Natural killer cell (primary cell): Measurements from ENCODE around the gene SUSD3. TPM values are rescaled to one million over a fixed set of nuclear protein-coding genes. Genes with fewer than 3 reads are reported as not detected.

Source experiments
- ATAC-seq, 3 donors: fragments of 150-1000 bp in 2 of 3; fragments of 200-7000 bp in 1 of 3; cut with Tn5 transposase; 1 replicate in 1 of 3; 2 replicates in 2 of 3; pipeline ENCODE4 v1.10.0; 2021; ENCODE audit warnings: mild to moderate bottlenecking in 2 of 3, moderate library complexity in 2 of 3
- DNase-seq, 2 donors: peaks; one replicate each; pipeline versions ENCODE4 v3.0.0 to v3.0.0-alpha.2; 2013 to 2021; ENCODE audit warnings: mixed read lengths in 1 of 2
- H3K27ac ChIP-seq: one replicate; pipeline ENCODE4 v1.5.1; 2013; ENCODE audit warnings: mild to moderate bottlenecking, low read length
- H3K27me3 ChIP-seq: one replicate; pipeline ENCODE4 v1.6.1; 2013; ENCODE audit warnings: low read length; ENCODE audit not compliant: control insufficient read depth, insufficient read depth
- H3K36me3 ChIP-seq: one replicate; pipeline ENCODE4 v1.6.1; 2013; ENCODE audit warnings: low read length; ENCODE audit not compliant: control insufficient read depth, insufficient read depth
- H3K4me1 ChIP-seq: one replicate; pipeline ENCODE4 v1.6.1; 2013; ENCODE audit warnings: low read length; ENCODE audit not compliant: control insufficient read depth, insufficient read depth
- H3K4me3 ChIP-seq: one replicate; pipeline ENCODE4 v1.5.1; 2013; ENCODE audit warnings: low read length
- H3K9me3 ChIP-seq: one replicate; pipeline ENCODE4 v1.6.1; 2013; ENCODE audit warnings: low read length; ENCODE audit not compliant: control insufficient read depth, insufficient read depth
- H3K27ac Mint-ChIP-seq, 2 donors: one replicate each; pipeline ENCODE4 v1.8.0; 2022; ENCODE audit warnings: mild to moderate bottlenecking in 2 of 2, mixed read lengths in 2 of 2, moderate library complexity in 1 of 2
- H3K27me3 Mint-ChIP-seq, 2 donors: one replicate each; pipeline ENCODE4 v1.8.0; 2022; ENCODE audit warnings: low read depth in 2 of 2, mixed read lengths in 2 of 2
- H3K36me3 Mint-ChIP-seq: one replicate; pipeline ENCODE4 v1.8.0; 2022; ENCODE audit warnings: mixed read lengths
- H3K4me1 Mint-ChIP-seq, 2 donors: one replicate each; pipeline ENCODE4 v1.8.0; 2022; ENCODE audit warnings: mixed read lengths in 2 of 2
- H3K4me3 Mint-ChIP-seq: one replicate; pipeline ENCODE4 v1.8.0; 2022; ENCODE audit warnings: mild to moderate bottlenecking, moderate library complexity, mixed read lengths
- H3K9me3 Mint-ChIP-seq, 2 donors: one replicate each; pipeline ENCODE4 v1.8.0; 2022; ENCODE audit warnings: mixed read lengths in 2 of 2
- CTCF ChIP-seq: fragments of 200-600 bp; IDR thresholded peaks from one replicate; pipeline ENCODE4 v1.8.0; 2022; ENCODE audit warnings: antibody characterized with exemption
- WGBS: methylation state at CpG from one replicate; pipeline ENCODE4 v1.1.7; 2013; ENCODE audit warnings: missing lambda C conversion rate; ENCODE audit not compliant: insufficient coverage; 5-methylcytosine and 5-hydroxymethylcytosine counted together
- intact Hi-C: fragments of 100-400 bp; cut with micrococcal nuclease; formaldehyde crosslinking; loops from one replicate; pipeline ENCODE4 v1.14.2; 2022
- total RNA-seq, 4 donors: library from RNA; stranded (reverse); fragments of 120-200 nt in 1 of 4; gene quantifications; one replicate each; pipeline versions ENCODE4 v1.2.3 to v1.2.4, GENCODE V29; 2013 to 2022

The SUSD3 gene
- total RNA-seq, 3 donors from 2014 or later (not counting 1 experiment from before 2014, with no cell fraction given), result 1.2 to 2.1 (median 1.8) TPM

- DNase-seq (no peak), ATAC-seq (no peak)
- Mint-ChIP-seq H3K27ac (peak overlapping the region; percentile 29 to 97), H3K36me3 (no peaks in the 10 kb centered on the region), H3K4me1 (peaks cover 39 to 48% of the 10 kb centered on the region in 2 donors), H3K27me3 (peaks cover 0 to 5% of the 10 kb centered on the region in 2 donors), H3K9me3 (no peaks in the 10 kb centered on the region), H3K4me3 (peak overlapping the region; percentile 53)
- peaks cover 75% of the 10 kb centered on the region for H3K4me1 ChIP-seq
- TF ChIP-seq CTCF, result no peak
- H3K9me3 ChIP-seq, result no peaks in the 10 kb centered on the region
- no peak overlapping the region for H3K4me3 ChIP-seq
- WGBS, result 92% methylated on average over 11 of the region's 11 CpGs
- no peak overlapping the region for H3K27ac ChIP-seq
- no peaks in the 10 kb centered on the region for H3K36me3 ChIP-seq
- intact Hi-C loops, result loop anchor here (5.0 to 10.0 kb wide), 2 partner anchors 33 to 325 kb away; partner anchors contain the start of genes CARD19, FAM120A and FAM120AOS
- H3K27me3 ChIP-seq, result no peaks in the 10 kb centered on the region
Measured at GRCh38 chr9:93129691-93130500, 71.4 kb downstream of the SUSD3 start.

GRCh38 chr9:93130861-93131481 lies 72.5 kb downstream of the SUSD3 start:
- Histone ChIP-seq H3K9me3 (no peaks in the 10 kb centered on the region), H3K4me1 (peaks cover 69% of the 10 kb centered on the region), H3K36me3 (no peaks in the 10 kb centered on the region), H3K4me3 (no peak overlapping the region), H3K27me3 (no peaks in the 10 kb centered on the region), H3K27ac (no peak overlapping the region)
- WGBS, result 70% methylated on average over 15 of the region's 15 CpGs
- Mint-ChIP-seq H3K4me3 (peak overlapping the region; percentile 53), H3K27ac (peak overlapping the region in 1 of 2 donors; percentile 97), H3K27me3 (peaks cover 0 to 5% of the 10 kb centered on the region in 2 donors), H3K36me3 (no peaks in the 10 kb centered on the region), H3K4me1 (peaks cover 35 to 44% of the 10 kb centered on the region in 2 donors), H3K9me3 (no peaks in the 10 kb centered on the region)
- intact Hi-C loops, result loop anchor here (5.0 to 10.0 kb wide), 2 partner anchors 34 to 324 kb away; partner anchors contain the start of genes CARD19, FAM120A and FAM120AOS
- no peak for TF ChIP-seq CTCF
- DNase-seq (no peak), ATAC-seq (no peak)

GRCh38 chr9:93131599-93132286 lies 73.2 kb downstream of the SUSD3 start:
- intact Hi-C loops, result loop anchor here (5.0 to 10.0 kb wide), 2 partner anchors 34 to 323 kb away; partner anchors contain the start of genes CARD19, FAM120A and FAM120AOS
- no peak for TF ChIP-seq CTCF
- ATAC-seq (no peak), DNase-seq (no peak)
- no peak overlapping the region for H3K4me3 ChIP-seq
- H3K27ac ChIP-seq, result no peak overlapping the region
- Mint-ChIP-seq H3K36me3 (no peaks in the 10 kb centered on the region), H3K4me1 (peaks cover 28 to 36% of the 10 kb centered on the region in 2 donors), H3K27ac (peak overlapping the region in 1 of 2 donors; percentile 97), H3K9me3 (no peaks in the 10 kb centered on the region), H3K27me3 (peaks cover 0 to 5% of the 10 kb centered on the region in 2 donors), H3K4me3 (peak overlapping the region; percentile 40)
- no peaks in the 10 kb centered on the region for H3K9me3 ChIP-seq
- H3K27me3 ChIP-seq, result no peaks in the 10 kb centered on the region
- WGBS, result 93% methylated on average over 13 of the region's 13 CpGs
- H3K36me3 ChIP-seq, result no peaks in the 10 kb centered on the region
- H3K4me1 ChIP-seq, result peaks cover 61% of the 10 kb centered on the region
